ENCODE results near the gene CD7. TPM values are rescaled to one million over a fixed set of nuclear protein-coding genes. Genes with fewer than 3 reads are reported as not detected.
A peak's percentile ranks its signal among the peaks of the same experiment; 100 is the strongest.

Gene CD7
- total RNA-seq, 4 donors from 2014 or later = 11.6 to 15.4 (median 15.2) TPM; not detected in 1

DNA sequence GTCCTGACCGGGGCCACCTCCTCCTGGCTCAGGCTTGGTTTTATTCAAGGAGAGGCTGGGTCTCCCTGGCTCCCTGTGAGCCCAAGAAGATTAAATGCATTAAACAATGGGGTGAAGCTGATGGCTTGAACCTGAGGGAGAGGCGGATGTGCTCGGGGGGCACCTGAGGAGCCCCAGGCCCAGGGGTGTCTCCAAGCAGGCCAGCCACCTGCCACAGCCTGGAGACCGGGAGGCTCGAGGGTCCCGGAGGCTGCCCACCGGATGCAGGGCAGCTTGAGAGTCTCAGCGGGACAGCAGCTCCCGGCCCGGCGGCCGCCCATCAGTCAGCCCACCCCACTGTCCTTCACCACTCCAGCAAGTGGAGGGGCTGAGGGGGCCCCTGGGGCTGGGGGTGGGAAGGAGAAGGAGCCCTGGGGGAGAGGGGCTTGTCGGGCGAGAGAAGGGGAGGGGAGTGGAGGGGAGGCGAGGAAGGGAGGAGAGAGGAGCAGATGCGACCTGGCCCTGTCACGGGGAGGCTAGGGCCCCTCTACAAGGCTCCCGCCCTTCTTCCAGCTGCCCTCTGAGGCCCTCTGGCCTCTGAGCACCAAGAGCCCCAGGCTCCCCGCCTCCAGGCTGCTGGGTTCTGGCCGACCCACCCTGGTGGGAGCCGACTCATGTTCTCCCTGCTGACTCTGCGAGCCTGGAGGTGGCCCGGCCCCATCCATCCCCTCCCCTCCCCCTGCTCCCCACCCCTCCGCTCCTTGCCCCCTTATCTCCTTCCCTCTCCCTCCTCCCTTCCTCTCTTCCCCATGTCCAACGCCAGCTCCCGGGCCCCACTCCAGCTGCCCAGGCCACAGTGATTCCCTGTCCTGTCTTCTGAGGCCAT is 13.2 kb downstream of the CD7 start:
- Histone ChIP-seq H3K4me1 (peaks cover 0 to 32% (median 24%) of the 10 kb centered on the region in 4 donors), H3K4me3 (no peak overlapping the region), H3K27me3 (no peaks in the 10 kb centered on the region), H3K36me3 (no peaks in the 10 kb centered on the region), H3K27ac (peak overlapping the region in 2 of 4 donors; percentile 73 to 75), H3K9me3 (no peaks in the 10 kb centered on the region)
- no peak for DNase-seq
- TF ChIP-seq, protein P1, sequence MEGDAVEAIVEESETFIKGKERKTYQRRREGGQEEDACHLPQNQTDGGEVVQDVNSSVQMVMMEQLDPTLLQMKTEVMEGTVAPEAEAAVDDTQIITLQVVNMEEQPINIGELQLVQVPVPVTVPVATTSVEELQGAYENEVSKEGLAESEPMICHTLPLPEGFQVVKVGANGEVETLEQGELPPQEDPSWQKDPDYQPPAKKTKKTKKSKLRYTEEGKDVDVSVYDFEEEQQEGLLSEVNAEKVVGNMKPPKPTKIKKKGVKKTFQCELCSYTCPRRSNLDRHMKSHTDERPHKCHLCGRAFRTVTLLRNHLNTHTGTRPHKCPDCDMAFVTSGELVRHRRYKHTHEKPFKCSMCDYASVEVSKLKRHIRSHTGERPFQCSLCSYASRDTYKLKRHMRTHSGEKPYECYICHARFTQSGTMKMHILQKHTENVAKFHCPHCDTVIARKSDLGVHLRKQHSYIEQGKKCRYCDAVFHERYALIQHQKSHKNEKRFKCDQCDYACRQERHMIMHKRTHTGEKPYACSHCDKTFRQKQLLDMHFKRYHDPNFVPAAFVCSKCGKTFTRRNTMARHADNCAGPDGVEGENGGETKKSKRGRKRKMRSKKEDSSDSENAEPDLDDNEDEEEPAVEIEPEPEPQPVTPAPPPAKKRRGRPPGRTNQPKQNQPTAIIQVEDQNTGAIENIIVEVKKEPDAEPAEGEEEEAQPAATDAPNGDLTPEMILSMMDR (IDR thresholded peaks at IDR 0.05) = no peak
- no peak for TF ChIP-seq POLR2A (IDR thresholded peaks at IDR 0.05)

GRCh38 chr17:82302991-82303943 is 14.1 kb downstream of the CD7 start:
- Histone ChIP-seq H3K4me1 (peaks cover 2 to 41% (median 29%) of the 10 kb centered on the region in 4 donors), H3K27me3 (no peaks in the 10 kb centered on the region), H3K9me3 (no peaks in the 10 kb centered on the region), H3K4me3 (peak overlapping the region in 2 of 4 donors; percentile 11 to 13), H3K27ac (peak overlapping the region in 3 of 4 donors; percentile 46 to 75 (median 73)), H3K36me3 (no peaks in the 10 kb centered on the region)
- no peak for TF ChIP-seq POLR2A (IDR thresholded peaks at IDR 0.05)
- TF ChIP-seq, protein P1 (IDR thresholded peaks at IDR 0.05) = no peak
- peak in 1 of 3 donors; percentile 45 for DNase-seq

- H3K4me1 ChIP-seq = peaks cover 3 to 43% (median 32%) of the 10 kb centered on the region in 4 donors
- H3K9me3 ChIP-seq = no peaks in the 10 kb centered on the region
- TF ChIP-seq POLR2A (IDR thresholded peaks at IDR 0.05) = no peak
- TF ChIP-seq, protein P1 (IDR thresholded peaks at IDR 0.05) = no peak
- peak overlapping the region in 3 of 4 donors; percentile 46 to 75 (median 73) for H3K27ac ChIP-seq
- H3K4me3 ChIP-seq = peak overlapping the region in 2 of 4 donors; percentile 13 to 16
- H3K36me3 ChIP-seq = no peaks in the 10 kb centered on the region
- DNase-seq = no peak
- H3K27me3 ChIP-seq = no peaks in the 10 kb centered on the region
Observed at GRCh38 chr17:82302568-82302963, 14.8 kb downstream of the CD7 start.

- Histone ChIP-seq H3K27ac (peak overlapping the region in 3 of 4 donors; percentile 46 to 75 (median 73)), H3K4me3 (peak overlapping the region in 1 of 4 donors; percentile 16), H3K36me3 (no peaks in the 10 kb centered on the region), H3K9me3 (no peaks in the 10 kb centered on the region), H3K4me1 (peaks cover 3 to 43% (median 35%) of the 10 kb centered on the region in 4 donors), H3K27me3 (no peaks in the 10 kb centered on the region)
- peak in 2 of 3 donors; percentile 76 to 81 for DNase-seq
- no peak for TF ChIP-seq POLR2A (IDR thresholded peaks at IDR 0.05)
- TF ChIP-seq, protein P1 (IDR thresholded peaks at IDR 0.05) = no peak
Observed at GRCh38 chr17:82301916-82302567, 15.4 kb downstream of the CD7 start.
